NCI-H1694 (cell line): ENCODE data around the gene MSH6.

ENCODE experiments used
- DNase-seq: peaks from one replicate; lab custom pipeline; 2025; lab: John Stamatoyannopoulos, UW

The MSH6 gene

GRCh38 chr2:47783486-47784351, 774 bp downstream of the MSH6 start:
- peak; percentile 46 for DNase-seq

- no peak for DNase-seq
These were observed 1.5 kb downstream of the MSH6 start for GRCh38 chr2:47784352-47784851.

GRCh38 chr2:47785986-47786385, 3.0 kb downstream of the MSH6 start:
- no peak for DNase-seq

- no peak for DNase-seq
These were observed 13.2 kb downstream of the MSH6 start for GRCh38 chr2:47796090-47796697.

GRCh38 chr2:47798631-47799030, 15.7 kb downstream of the MSH6 start:
- no peak for DNase-seq

- no peak for DNase-seq
These were observed 16.2 kb downstream of the MSH6 start for GRCh38 chr2:47799031-47799609.

- no peak for DNase-seq
These were observed 18.2 kb downstream of the MSH6 start for GRCh38 chr2:47801118-47801517.

- no peak for DNase-seq
These were observed 20.4 kb downstream of the MSH6 start for GRCh38 chr2:47803363-47803762.

- no peak for DNase-seq
These were observed 20.8 kb downstream of the MSH6 start for GRCh38 chr2:47803770-47804169.

- no peak for DNase-seq
These were observed 22.9 kb downstream of the MSH6 start for GRCh38 chr2:47805850-47806249.

- DNase-seq = no peak
These were observed 25.7 kb downstream of the MSH6 start for GRCh38 chr2:47808614-47809013.

- no peak for DNase-seq
These were observed 27.0 kb downstream of the MSH6 start for GRCh38 chr2:47809903-47810302.

- no peak for DNase-seq
These were observed 27.9 kb downstream of the MSH6 start for GRCh38 chr2:47810850-47811249.

GRCh38 chr2:47811668-47812067, 28.7 kb downstream of the MSH6 start:
- DNase-seq = no peak

GRCh38 chr2:47815764-47816163, 32.8 kb downstream of the MSH6 start:
- no peak for DNase-seq

GRCh38 chr2:47818777-47819176, 35.8 kb downstream of the MSH6 start:
- no peak for DNase-seq

- DNase-seq = no peak
These were observed 36.9 kb downstream of the MSH6 start for GRCh38 chr2:47819834-47820233.

- no peak for DNase-seq
These were observed 39.6 kb downstream of the MSH6 start for GRCh38 chr2:47822518-47822917.

- DNase-seq = no peak
These were observed 50.6 kb downstream of the MSH6 start for GRCh38 chr2:47833516-47833968.

GRCh38 chr2:47838249-47838648, 55.3 kb downstream of the MSH6 start:
- no peak for DNase-seq

GRCh38 chr2:47838686-47839085, 55.7 kb downstream of the MSH6 start:
- no peak for DNase-seq

GRCh38 chr2:47842846-47843245, 59.9 kb downstream of the MSH6 start:
- DNase-seq = no peak

GRCh38 chr2:47843407-47843806, 60.5 kb downstream of the MSH6 start:
- no peak for DNase-seq
